MCF 10A (cell line): ENCODE data around the gene TRNAU1AP. TPM values are rescaled to one million over a fixed set of nuclear protein-coding genes. Genes with fewer than 3 reads are reported as not detected.
A peak's percentile ranks its signal among the peaks of the same experiment; 100 is the strongest.
"Not testable (repeated sequence)": the region's sequence is repeated elsewhere in the genome, so short reads cannot be mapped to it uniquely, and the experiment has no call there.

Experiments
- BruUV-seq: library from RNA; stranded (reverse); fragments of 400-500 nt; replicated peaks from 2 replicates; lab custom pipeline; 2021; lab: Mats Ljungman, UMichigan
- CTCF ChIA-PET: fragments of 300-600 bp; sonication (Branson Sonifier 250); formaldehyde crosslinking; extraction: SDS; loops from one replicate; lab custom pipeline; 2021; ENCODE audit warnings: antibody characterized with exemption, inconsistent platforms; lab: Yijun Ruan, JAX
- POLR2A ChIA-PET: fragments of 300-600, 350-650 bp; sonication (Branson Sonifier 250); formaldehyde crosslinking; extraction: SDS; loops from one replicate; lab custom pipeline; 2020; ENCODE audit warnings: antibody characterized with exemption, inconsistent platforms; lab: Yijun Ruan, JAX
- DNase-seq: peaks from one replicate; pipeline ENCODE4 v3.0.0-alpha.2; 2018; ENCODE audit not compliant: unreplicated experiment
- H3K27ac Mint-ChIP-seq: one replicate; pipeline ENCODE4 v1.8.0; 2022; ENCODE audit warnings: mild to moderate bottlenecking, low read depth, mixed read lengths; ENCODE audit not compliant: unreplicated experiment
- H3K27me3 Mint-ChIP-seq: one replicate; pipeline ENCODE4 v1.8.0; 2022; ENCODE audit warnings: mixed read lengths; ENCODE audit not compliant: insufficient read depth, unreplicated experiment
- H3K36me3 Mint-ChIP-seq: one replicate; pipeline ENCODE4 v1.8.0; 2022; ENCODE audit warnings: mild to moderate bottlenecking, moderate library complexity, mixed read lengths; ENCODE audit not compliant: insufficient read depth, unreplicated experiment
- H3K4me1 Mint-ChIP-seq: one replicate; pipeline ENCODE4 v1.8.0; 2022; ENCODE audit warnings: mixed read lengths; ENCODE audit not compliant: insufficient read depth, unreplicated experiment
- H3K4me3 Mint-ChIP-seq: one replicate; pipeline ENCODE4 v1.8.0; 2022; ENCODE audit warnings: mild to moderate bottlenecking, moderate library complexity, mixed read lengths; ENCODE audit not compliant: unreplicated experiment
- H3K9me3 Mint-ChIP-seq: one replicate; pipeline ENCODE4 v1.8.0; 2022; ENCODE audit warnings: mixed read lengths; ENCODE audit not compliant: unreplicated experiment
- CTCF ChIP-seq: fragments of 200-600 bp; IDR thresholded peaks from one replicate; pipeline ENCODE4 v1.8.0; 2022; ENCODE audit warnings: antibody characterized with exemption, mild to moderate bottlenecking; ENCODE audit not compliant: unreplicated experiment
- intact Hi-C: fragments of 100-400 bp; cut with micrococcal nuclease; formaldehyde crosslinking; loops from 2 replicates; pipeline ENCODE4 v1.14.1; 2022
- total RNA-seq: library from RNA; stranded (reverse); gene quantifications from 2 replicates; pipeline ENCODE4 v1.2.3, GENCODE V29; 2022

TRNAU1AP gene
- total RNA-seq, 1 experiment from 2014 or later = 28.2 TPM

GRCh38 chr1:28595412-28596191, 42.7 kb downstream of the TRNAU1AP start:
- no peak overlapping the region for H3K4me3 Mint-ChIP-seq
- ChIA-PET CTCF (interaction anchor here (0.6 to 1.0 kb wide), 3 partner anchors 10 to 236 kb away, joined by 3 read pairs; no protein-coding TSS in a partner anchor), POLR2A (interaction anchor here (0.5 to 5.7 kb wide), 5 partner anchors 13 to 256 kb away, joined by 3 to 64 read pairs (median 3); partner anchors contain the start of gene YTHDF2)
- H3K36me3 Mint-ChIP-seq = peaks cover 6% of the 10 kb centered on the region
- H3K27ac Mint-ChIP-seq = peak overlapping the region; percentile 71
- no peak for TF ChIP-seq CTCF
- intact Hi-C loops = no loop called here
- no peak for DNase-seq
- H3K9me3 Mint-ChIP-seq = no peaks in the 10 kb centered on the region
- no TSS peak for BruUV-seq
- no peaks in the 10 kb centered on the region for H3K27me3 Mint-ChIP-seq
- peaks cover 12% of the 10 kb centered on the region for H3K4me1 Mint-ChIP-seq

GRCh38 chr1:28596276-28596675, 43.4 kb downstream of the TRNAU1AP start:
- POLR2A ChIA-PET = interaction anchor here (0.5 to 5.7 kb wide), 5 partner anchors 12 to 501 kb away, joined by 3 to 64 read pairs (median 3); partner anchors contain the start of gene YTHDF2
- H3K27ac Mint-ChIP-seq, H3K9me3 Mint-ChIP-seq, H3K4me3 Mint-ChIP-seq, H3K36me3 Mint-ChIP-seq, DNase-seq, BruUV-seq, intact Hi-C loops, H3K27me3 Mint-ChIP-seq: not testable (repeated sequence)
- peaks cover 13% of the 10 kb centered on the region for H3K4me1 Mint-ChIP-seq
- CTCF ChIA-PET = interaction anchor here (1.0 kb wide), 1 partner anchor 236 kb away, joined by 3 read pairs; no protein-coding TSS in a partner anchor

- TF ChIP-seq CTCF = no peak
- ChIA-PET POLR2A (interaction anchor here (0.7 to 5.6 kb wide), 11 partner anchors 14 to 353 kb away, joined by 3 to 64 read pairs (median 4); partner anchors contain the start of genes RCC1 and YTHDF2), CTCF (interaction anchor here (0.6 to 5.5 kb wide), 11 partner anchors 8 to 510 kb away, joined by 3 to 37 read pairs (median 4); no protein-coding TSS in a partner anchor)
- BruUV-seq = no TSS peak
- Mint-ChIP-seq H3K36me3 (peaks cover 43% of the 10 kb centered on the region), H3K4me1 (peaks cover 10% of the 10 kb centered on the region), H3K27ac (peak overlapping the region; percentile 27), H3K27me3 (no peaks in the 10 kb centered on the region), H3K4me3 (no peak overlapping the region), H3K9me3 (no peaks in the 10 kb centered on the region)
- peak; percentile 92 for DNase-seq
- intact Hi-C loops = loop anchor here (1.0 to 2.0 kb wide), 4 partner anchors 21 to 193 kb away; partner anchors contain the start of gene TRNAU1AP
Measured at GRCh38 chr1:28601696-28602095, 48.8 kb downstream of the TRNAU1AP start.

- Mint-ChIP-seq H3K36me3 (peaks cover 54% of the 10 kb centered on the region), H3K27ac (no peak overlapping the region), H3K27me3 (no peaks in the 10 kb centered on the region), H3K4me3 (no peak overlapping the region), H3K9me3 (no peaks in the 10 kb centered on the region), H3K4me1 (peaks cover 10% of the 10 kb centered on the region)
- POLR2A ChIA-PET = interaction anchor here (0.8 to 5.6 kb wide), 12 partner anchors 13 to 354 kb away, joined by 3 to 64 read pairs (median 4); partner anchors contain the start of genes RCC1, RNU11, TAF12 and YTHDF2
- intact Hi-C loops = loop anchor here (1.0 to 2.0 kb wide), 5 partner anchors 22 to 243 kb away; partner anchors contain the start of gene TRNAU1AP
- peak; percentile 87 for DNase-seq
- TF ChIP-seq CTCF = peak; percentile 76
- no TSS peak for BruUV-seq
- CTCF ChIA-PET = interaction anchor here (0.6 to 5.5 kb wide), 26 partner anchors 8 to 1121 kb away, joined by 3 to 37 read pairs (median 4); partner anchors contain the start of gene RCC1
Measured at GRCh38 chr1:28602536-28603439, 49.9 kb downstream of the TRNAU1AP start.
